ENCODE measurements around the gene CNN3. TPM values are rescaled to one million over a fixed set of nuclear protein-coding genes. Genes with fewer than 3 reads are reported as not detected.

CNN3 gene
- total RNA-seq, 1 donor from 2014 or later = 215 TPM

DNA sequence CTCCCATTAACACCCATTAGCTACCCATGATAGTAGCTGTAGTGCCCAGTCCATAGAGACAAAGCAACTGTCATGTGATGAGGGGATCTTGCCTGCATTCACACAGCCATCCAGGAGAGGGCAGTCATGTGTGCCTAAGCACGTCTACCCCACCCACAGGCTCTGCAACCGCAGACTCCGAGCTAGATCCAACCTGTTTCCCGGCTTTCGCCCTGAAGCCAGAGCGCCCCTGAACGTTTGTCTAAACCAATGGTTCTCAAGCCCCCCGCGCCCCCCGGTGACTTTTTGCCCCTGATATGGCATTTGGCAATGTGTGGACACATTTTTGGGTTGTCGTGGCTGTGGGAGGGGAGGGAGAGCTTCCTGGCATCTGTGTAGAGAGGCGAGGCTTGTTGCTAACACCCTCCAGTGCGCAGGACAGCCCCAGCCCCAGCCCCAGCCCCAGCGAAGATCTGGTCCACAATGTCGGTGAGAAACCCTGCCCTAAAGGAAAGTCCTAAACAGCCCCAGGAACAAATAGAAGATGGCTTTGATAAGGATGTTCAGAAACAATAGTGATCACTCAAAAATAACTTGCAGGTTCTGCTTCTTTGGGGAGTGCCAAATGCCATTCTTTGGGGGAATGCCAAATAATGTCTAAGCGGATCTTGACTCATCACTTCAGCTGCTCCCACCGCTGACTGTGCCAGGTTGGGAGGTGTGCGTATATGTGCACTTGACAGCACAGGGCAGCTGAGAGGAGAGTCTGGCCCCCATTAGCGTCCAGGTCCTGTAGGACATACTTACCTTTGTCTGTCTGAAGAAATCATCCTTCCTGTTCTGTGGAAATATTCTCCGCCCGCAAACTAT lies 72.2 kb downstream of the CNN3 start:
- intact Hi-C loops (cut with DNase I) = loop anchor here (5.0 to 10.0 kb wide), 2 partner anchors 70 to 188 kb away; partner anchors contain the start of gene CNN3
- Histone ChIP-seq H3K4me1 (peaks cover 8% of the 10 kb centered on the region), H3K9me3 (no peaks in the 10 kb centered on the region), H3K36me3 (no peaks in the 10 kb centered on the region), H3K27ac (peak overlapping the region; percentile 65), H3K27me3 (no peaks in the 10 kb centered on the region), H3K4me3 (peak overlapping the region; percentile 43)
- ATAC-seq (peak; percentile 97), DNase-seq (peak; percentile 90)
- TF ChIP-seq, protein P1, sequence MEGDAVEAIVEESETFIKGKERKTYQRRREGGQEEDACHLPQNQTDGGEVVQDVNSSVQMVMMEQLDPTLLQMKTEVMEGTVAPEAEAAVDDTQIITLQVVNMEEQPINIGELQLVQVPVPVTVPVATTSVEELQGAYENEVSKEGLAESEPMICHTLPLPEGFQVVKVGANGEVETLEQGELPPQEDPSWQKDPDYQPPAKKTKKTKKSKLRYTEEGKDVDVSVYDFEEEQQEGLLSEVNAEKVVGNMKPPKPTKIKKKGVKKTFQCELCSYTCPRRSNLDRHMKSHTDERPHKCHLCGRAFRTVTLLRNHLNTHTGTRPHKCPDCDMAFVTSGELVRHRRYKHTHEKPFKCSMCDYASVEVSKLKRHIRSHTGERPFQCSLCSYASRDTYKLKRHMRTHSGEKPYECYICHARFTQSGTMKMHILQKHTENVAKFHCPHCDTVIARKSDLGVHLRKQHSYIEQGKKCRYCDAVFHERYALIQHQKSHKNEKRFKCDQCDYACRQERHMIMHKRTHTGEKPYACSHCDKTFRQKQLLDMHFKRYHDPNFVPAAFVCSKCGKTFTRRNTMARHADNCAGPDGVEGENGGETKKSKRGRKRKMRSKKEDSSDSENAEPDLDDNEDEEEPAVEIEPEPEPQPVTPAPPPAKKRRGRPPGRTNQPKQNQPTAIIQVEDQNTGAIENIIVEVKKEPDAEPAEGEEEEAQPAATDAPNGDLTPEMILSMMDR (IDR thresholded peaks at IDR 0.05) = peak; percentile 91

DNA sequence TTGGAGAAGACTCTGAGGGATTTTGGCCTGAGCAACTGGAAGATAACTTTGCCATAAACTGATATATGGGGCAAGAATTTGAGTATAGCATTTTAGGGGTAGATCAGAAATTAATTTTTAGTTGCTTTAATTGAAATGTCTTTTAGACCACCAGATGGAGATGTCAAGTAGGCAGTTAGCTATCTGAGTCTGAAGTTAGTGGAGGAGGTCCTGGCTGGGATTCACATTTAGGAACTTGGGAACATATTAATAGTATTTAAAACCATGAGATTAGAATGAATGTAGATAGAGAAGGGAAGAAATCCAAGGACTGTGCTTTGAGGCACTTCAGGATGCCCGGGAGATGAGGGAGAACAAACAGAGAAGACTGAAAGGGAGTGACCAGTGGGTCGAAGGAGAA lies 74.1 kb downstream of the CNN3 start:
- H3K27ac ChIP-seq = no peak overlapping the region

DNA sequence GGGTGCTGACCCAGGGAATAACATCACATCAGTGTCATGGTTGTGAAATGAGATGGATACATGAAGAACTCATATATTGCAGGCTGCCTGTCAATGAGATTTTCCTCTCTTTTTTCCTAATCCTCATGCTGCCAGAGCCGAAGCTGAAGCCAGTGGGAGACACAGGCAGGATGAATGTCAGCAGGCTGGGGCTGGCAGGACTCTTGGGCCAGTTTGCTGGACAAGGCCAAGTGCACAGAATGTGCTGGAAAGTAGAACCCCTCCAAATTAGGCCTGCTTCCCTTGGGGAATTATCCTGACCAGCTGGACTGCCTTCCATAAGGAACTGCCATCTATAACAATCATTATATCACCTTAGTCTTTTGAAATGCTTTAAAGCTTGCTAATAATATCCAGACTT lies 75.3 kb downstream of the CNN3 start:
- peaks cover 8% of the 10 kb centered on the region for H3K4me1 ChIP-seq
- ATAC-seq = no peak
- H3K4me3 ChIP-seq = no peak overlapping the region
- no peak for DNase-seq
- H3K27ac ChIP-seq = no peak overlapping the region
- TF ChIP-seq, protein P1 (IDR thresholded peaks at IDR 0.05) = no peak
- no peaks in the 10 kb centered on the region for H3K27me3 ChIP-seq
- H3K36me3 ChIP-seq = no peaks in the 10 kb centered on the region
- no peaks in the 10 kb centered on the region for H3K9me3 ChIP-seq
- intact Hi-C loops (cut with DNase I) = loop anchor here (5.0 to 10.0 kb wide), 2 partner anchors 73 to 191 kb away; partner anchors contain the start of gene CNN3

More for the DNA sequence above, 74.1 kb downstream of the CNN3 start:
- intact Hi-C loops (cut with DNase I) = loop anchor here (5.0 to 10.0 kb wide), 2 partner anchors 72 to 190 kb away; partner anchors contain the start of gene CNN3
- Histone ChIP-seq H3K4me3 (no peak overlapping the region), H3K9me3 (no peaks in the 10 kb centered on the region), H3K36me3 (no peaks in the 10 kb centered on the region), H3K4me1 (peaks cover 8% of the 10 kb centered on the region), H3K27me3 (no peaks in the 10 kb centered on the region)
- DNase-seq (no peak), ATAC-seq (no peak)
- TF ChIP-seq, protein P1 (IDR thresholded peaks at IDR 0.05) = no peak

Other genes starting within 250 kb of the CNN3 start
- gene SLC44A3, start 106.8 kb downstream of the CNN3 start, total RNA-seq = 31.6 TPM
- 3.4 TPM for gene ALG14, start 145.8 kb upstream of the CNN3 start, total RNA-seq
- gene TLCD4, start 190.2 kb upstream of the CNN3 start, total RNA-seq = 13.6 TPM

Data from upper lobe of right lung (tissue), 1 donor.